HG03432 (cell line): ENCODE measurements around the gene PPP4R4.

Experiments
- ATAC-seq: cut with Tn5 transposase; IDR thresholded peaks from one replicate; pipeline ENCODE4 v1.9.1; 2021; ENCODE audit warnings: mild to moderate bottlenecking, moderate library complexity; ENCODE audit not compliant: unreplicated experiment

The PPP4R4 gene

DNA sequence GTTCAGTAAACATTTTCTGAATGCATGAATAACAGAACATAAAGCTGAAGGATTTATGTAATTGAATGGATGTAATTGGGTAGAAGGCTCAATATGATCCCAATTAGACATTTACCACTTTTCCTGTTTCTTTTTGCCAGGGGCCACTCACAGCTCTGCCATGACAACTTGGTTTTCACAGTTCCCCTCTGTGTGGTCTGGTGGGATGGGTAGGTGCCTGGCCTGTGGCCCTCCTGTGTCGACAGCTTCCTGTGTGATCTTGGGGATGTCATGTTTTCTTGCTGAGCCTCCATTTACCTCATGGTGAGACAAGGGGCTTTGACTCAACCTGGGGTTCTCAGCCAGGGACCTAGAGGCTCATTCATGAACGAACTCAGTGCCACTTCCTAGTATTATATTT, 131.5 kb downstream of the PPP4R4 start:
- no peak for ATAC-seq

DNA sequence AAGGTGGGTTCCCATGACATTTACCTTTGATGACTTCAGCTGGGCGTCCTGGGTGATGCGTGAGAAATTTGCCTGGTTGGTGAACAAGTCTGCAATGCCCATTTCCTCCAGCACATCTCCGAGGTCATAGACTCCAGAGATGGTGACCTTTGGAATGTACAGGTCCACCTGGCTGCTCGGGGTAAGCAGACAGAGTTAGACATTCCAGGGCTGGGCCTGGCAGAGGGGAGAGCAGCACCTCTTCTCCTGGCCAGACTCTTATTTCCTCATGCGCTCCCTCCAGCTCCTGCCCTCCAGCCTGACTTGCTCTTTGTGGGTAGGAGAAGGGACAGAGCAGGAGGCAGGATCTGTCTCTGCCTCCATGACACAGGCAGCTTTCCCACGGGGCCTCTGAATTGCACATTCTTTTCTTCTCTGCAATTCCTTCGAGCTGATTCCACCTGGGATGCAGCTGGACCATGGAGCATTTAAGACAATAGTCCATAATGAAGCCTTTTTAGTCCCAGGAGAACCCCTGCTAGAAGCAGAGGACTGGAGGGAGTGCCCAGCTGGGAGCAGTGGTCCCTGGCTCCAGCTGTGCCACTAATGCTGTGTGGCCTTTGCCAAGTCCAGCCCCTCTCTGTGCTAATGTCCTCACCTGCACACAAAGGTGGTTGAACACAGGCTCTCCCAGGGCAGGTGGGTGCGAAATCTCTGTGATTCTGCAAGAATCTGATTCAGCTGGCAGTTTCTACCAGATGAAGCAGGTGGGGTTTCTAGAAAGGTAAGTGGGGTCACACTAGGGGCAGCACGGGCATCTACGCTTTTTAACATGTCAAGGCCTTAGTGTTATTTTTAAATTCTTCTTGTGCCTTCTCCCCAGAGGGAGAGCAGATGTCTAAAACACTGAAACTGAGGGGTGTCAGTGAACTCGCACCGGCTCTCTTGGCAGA, 132.2 kb downstream of the PPP4R4 start:
- no peak for ATAC-seq

DNA sequence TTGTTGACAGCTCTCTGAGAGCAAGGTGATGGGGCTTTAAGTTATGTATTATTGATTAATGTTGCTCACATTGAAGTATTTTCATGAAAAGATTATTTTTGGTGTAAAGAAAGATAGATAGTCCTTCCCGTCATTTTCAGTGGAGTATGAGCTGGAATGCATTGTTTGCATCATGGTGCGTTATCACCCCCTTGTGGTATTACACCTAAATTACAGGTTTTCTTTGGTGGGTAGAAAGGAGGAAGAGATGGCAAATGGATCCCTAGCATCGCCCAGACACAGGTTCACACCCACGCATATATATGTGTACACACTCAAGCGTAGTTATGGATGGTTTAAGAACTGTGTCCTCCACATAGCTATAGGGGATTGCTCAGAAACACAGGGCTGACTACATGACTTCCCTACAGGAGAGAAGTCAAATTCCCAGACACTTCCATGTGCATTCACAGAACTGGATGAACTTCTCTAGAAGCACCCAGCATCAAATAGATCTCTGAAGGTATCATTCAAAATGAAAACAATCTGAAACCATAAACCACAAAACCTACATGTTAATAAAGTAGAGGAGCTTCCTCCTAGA, 133.4 kb downstream of the PPP4R4 start:
- ATAC-seq: no peak

DNA sequence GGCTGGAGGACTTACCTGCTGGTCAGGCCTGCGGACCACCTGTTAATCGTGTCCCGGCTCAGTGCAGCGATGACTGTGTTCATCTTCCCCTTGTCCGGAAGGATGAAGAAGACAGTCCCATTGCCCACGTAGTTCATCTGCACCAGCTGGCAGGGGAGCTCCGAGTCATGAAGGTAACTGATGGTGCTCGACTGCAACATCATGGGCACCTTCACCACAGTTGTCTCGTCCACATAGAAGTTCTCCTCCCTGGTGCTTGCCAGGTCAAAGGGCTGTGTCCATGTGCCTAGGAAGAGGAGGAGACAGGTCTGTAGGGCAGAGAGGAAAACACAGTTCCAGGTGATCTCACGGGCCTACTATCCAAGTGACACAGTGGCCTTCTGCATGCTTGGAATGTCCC, 135.6 kb downstream of the PPP4R4 start:
- ATAC-seq: no peak

DNA sequence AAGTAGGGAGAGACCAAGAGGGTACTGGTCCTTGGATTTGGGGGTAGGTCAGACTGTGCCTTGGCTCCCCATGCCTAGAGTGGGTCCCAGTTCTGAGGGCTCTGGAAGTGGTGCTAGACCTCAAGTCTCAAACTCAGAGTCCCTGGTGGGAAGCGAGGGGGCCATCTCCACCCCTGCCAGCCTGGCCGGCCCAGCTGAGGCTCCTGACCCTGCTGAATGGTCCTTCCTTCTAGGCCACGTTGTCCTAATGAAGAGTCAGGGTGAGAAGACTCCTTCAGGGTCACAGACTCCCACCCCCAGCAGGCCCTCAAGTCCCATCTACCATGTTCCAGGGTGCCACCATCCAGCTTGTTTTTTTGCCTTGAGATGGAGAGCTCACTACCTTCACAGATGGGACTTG, 136.1 kb downstream of the PPP4R4 start:
- ATAC-seq: no peak

DNA sequence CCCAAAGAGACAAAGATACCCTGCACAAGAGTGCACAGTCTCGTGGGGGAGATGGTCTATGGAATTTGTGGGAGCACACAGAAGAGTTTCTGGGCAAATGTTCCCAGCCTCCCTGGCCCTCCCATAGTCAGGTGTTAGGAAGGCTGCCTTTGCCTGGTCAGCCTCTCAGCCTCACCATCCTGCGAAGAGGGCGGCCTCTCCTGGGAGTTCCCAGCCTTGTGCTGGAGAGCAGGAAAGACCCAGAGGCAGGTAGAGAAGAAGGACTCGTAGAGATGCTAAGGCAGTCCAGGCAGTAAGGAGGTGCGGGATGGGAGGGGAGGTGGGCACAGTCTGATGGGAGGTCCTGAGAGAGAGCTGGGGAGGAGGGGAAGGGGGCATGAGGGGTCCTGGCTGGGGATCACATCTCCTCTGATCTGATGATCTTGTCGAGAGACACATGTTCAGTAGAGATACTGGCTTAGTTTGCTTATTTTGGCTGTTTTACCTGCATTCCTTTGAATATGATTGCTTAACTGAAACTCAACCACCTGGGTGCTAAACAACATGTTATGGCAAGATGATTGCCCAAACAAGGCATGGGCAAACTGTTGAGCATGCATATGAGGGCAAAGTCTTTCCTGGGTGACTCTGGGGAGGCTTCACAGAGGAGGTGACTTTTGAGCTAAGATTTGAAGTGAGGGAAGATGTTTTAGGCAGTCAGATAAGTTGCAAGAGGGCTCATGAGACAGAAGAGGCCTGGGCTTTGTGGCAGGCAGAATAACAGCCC, 138.5 kb downstream of the PPP4R4 start:
- no peak for ATAC-seq

DNA sequence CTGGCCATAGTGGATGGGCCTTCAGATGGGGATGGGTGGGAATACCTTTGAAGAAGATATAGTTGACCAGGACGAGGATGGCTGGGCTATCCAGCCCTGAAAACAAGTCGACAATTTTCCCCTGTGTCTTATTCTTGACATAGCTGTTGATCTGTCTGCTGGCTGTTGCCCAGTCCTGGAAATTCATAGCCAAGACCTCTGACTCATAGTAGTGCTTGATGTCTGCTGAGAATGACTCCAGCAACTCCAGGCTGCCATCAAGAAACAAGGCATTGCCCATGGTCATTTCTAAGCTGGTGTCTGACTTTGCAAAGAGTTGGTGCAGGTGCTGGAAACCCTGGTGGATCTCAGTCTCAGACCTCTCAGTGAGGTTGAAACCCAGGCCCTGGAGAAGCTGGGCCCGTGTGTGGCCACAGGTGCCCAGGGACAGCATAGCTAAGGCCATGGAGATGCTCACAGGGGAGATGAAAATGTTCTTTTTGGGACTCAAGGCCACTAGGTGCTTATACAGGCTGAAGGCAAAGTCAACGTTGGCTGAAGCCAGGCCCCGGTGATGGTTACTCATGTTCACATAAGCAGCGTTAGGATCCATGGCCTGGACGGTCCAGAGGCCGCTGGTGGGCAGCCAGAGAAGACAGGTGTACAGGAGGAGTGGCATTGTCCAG, 140.0 kb downstream of the PPP4R4 start:
- ATAC-seq: no peak

DNA sequence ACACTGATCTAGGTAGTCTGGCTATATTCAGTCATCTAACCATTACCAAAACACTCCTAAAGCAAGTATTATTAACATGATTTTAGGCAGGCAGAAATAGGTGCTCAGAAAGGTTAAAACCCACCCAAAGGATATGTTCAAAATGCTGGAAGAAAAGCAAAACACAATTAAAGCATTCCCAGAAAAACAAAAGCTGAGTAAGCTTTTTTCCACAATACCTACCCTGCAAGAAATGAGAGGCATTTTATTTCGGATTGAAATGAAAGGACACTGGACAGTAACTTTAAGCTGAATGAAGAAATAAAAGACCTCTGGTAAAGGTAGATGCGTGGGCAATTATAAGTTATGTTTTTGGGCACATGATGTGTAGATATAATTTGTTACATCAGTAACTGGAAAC, 140.8 kb downstream of the PPP4R4 start:
- no peak for ATAC-seq

DNA sequence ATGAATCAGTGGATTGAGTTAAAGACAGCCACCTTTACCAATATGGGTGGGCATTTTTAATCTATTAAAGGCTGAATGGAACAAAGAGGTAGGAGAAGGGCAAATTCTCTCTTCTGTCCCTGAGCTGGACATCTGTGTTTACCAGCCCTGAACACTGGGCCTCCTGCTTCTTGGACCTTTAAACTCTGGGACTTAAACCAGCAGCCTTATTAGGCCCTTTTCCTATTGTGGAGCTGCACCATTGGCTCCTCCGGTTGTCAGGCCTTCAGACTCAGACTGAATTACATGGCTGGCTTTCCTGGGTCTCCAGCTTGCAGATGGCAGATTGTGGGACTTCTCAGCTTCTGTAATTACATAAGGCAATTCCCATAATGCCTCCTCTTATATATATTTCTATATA, 142.6 kb downstream of the PPP4R4 start:
- no peak for ATAC-seq

DNA sequence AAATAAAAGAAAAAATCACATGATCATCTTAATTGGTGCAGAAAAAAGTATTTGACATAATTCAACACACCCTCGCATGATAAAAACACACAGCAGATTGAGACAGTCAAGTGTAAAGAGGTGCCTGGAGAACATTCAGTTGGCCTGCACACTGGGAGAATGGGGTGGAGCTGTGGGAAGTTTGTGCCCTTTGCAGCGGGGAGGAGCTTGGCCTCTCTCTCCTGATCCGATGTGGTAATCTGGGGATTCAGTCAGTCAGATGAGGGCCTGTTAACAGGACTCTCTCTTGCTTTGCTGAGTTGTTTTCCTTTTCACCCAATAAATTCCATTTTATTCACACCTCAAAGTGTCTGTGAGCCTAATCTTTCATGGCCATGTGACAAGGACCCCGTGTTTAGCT, 143.1 kb downstream of the PPP4R4 start:
- ATAC-seq: no peak

DNA sequence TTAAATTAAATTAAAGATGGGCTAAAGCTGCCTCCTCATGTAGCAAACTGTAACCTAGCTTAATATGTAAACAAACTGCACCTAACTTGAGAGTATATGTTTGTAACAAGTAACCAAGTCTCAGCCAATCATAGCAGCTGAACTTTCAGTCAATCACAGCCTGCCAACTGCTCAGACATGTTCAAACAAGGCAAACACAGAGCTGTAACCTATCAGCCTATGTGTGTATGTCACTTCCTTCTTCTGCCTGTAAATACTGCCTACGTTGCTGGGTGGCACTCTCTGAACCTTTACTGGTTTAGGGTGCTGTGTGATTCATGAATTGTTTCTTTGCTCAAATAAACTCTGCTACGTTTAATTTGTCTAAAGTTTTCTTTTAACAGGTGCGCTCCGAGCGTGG, 146.1 kb downstream of the PPP4R4 start:
- ATAC-seq: peak; percentile 49

DNA sequence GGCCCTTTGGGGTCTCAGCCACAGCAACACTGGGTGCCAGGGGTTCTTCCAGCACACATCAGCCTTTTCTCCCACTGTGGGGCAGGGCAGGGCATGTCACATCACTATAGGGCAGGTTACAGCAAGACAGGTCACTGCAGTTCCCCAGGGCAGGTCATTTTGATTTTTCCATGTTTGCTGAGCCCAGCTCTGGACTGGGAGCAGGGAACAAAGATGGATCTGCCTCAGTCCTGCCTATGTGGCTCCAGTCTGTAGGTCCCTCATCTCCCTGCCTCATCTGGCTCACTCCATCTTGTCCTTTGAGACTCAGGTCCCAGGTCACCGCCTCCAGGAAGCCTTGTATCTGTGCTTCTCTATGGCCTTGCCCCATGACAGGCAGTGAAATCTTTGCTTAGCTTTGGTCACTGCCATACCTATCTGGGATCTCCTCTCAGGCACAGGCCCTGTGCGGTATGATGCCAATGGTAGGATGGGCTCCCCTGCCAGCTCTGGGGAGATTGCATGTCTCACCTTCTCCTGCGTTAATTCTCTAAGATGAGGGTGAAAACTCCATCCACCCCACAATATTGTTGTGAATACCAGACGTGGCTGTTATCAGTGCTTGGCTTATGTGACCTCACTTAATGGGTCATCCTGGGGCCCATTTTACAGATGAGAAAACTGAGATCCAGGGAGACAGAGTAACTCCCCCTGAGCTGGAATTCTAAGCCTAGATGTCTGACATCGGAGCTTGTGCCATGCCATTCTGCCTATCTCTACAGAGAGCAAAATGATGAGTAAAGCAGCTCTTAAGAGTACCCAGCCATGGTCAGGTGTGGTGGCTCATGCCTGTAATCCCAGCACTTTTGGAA, 147.5 kb downstream of the PPP4R4 start:
- no peak for ATAC-seq

DNA sequence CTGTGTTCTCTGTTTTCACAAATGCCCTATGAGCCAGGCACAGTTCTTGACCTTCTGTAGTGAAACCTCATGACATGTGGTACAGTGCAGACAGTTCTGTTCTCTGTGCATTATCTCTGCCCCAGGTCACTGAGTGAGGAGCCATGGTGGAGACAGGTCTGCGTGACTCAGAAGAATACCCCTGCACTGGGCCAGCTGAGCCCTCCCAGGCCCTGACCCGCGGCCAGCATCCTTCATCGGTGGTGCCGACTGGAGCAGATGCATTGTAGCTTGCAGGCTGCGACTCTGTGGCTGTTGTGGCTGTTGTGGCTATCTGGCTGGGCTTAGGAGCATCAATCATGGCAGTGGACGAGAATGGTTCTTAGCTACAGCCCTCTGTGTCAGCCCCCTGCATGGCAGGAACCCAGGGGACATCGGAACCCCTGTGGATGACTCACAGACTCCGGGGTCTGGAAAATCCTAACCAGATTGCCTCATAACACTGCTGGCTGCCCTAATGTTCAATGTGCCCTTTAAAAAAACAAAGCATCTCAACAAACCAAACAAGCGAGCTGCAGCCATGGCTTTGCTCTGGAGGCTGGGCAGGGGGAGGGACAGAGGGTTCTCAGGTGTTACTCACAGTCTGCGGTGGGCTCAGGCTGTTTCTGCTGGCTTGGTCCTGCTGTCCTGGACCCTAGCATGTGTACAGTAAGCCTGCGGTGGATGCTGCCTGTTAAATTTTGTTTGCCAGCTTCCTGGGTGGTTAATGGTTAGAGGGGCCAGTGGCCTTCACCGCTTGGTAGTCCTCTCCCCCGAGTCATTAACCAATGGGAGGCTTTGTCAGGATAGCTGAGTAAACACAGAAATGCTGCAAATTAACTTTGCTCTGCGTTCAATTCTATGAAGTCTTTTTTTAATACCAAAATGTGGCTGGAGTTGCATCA, 148.8 kb downstream of the PPP4R4 start, which contains the start of gene SERPINA6:
TSS of gene SERPINA6 (minus strand) at position 689 of the 923 bp plus-strand sequence. CDS start 8,688 bp downstream, outside the sequence.
- ATAC-seq: no peak

DNA sequence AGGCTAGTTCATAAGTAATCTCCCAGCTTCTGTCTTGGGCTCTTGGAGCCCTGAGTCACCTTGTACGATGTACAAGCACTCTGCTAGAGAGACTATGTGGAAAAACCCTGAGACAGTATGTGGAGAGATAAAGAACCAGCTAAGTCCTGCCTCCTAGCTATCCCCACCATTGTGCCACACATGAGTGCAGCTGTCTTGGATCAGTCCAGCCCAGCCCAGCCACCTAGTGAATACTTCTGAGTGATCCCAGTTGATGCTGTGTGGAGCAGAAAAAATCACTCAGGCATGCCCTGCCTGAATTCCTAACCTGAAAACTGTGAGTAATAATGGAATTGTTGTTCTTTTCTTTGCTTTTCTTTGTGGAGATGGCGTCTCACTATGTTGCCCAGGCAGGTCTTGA, 154.1 kb downstream of the PPP4R4 start:
- no peak for ATAC-seq
